Fibroblast of lung (primary cell): Measurements from ENCODE around the gene SH3RF1. TPM values are rescaled to one million over a fixed set of nuclear protein-coding genes. Genes with fewer than 3 reads are reported as not detected.

Experiments used
- DNase-seq, 2 donors: peaks; one replicate each; pipeline versions ENCODE4 v3.0.0 to v3.0.0-alpha.2; 2010; ENCODE audit warnings: low read depth in 2 of 2
- H2AFZ ChIP-seq: 2 replicates; pipeline ENCODE4 v1.5.1; 2012; ENCODE audit warnings: low read length, control low read depth, inconsistent platforms
- H3K27ac ChIP-seq: 2 replicates; pipeline ENCODE4 v1.5.1; 2011; ENCODE audit warnings: low read length, control low read depth; ENCODE audit not compliant: insufficient read depth
- H3K27me3 ChIP-seq: 2 replicates; pipeline ENCODE4 v1.5.1; 2011; ENCODE audit warnings: mild to moderate bottlenecking, low read length; ENCODE audit not compliant: control insufficient read depth, insufficient read depth
- H3K36me3 ChIP-seq: 2 replicates; pipeline ENCODE4 v1.5.1; 2011; ENCODE audit warnings: low read length; ENCODE audit not compliant: control insufficient read depth, insufficient read depth
- H3K4me1 ChIP-seq: 2 replicates; pipeline ENCODE4 v1.5.1; 2011; ENCODE audit warnings: low read length; ENCODE audit not compliant: control insufficient read depth, insufficient read depth; ENCODE audit errors: extremely low read depth
- H3K4me2 ChIP-seq: 2 replicates; pipeline ENCODE4 v1.5.1; 2011; ENCODE audit warnings: low read length, control low read depth; ENCODE audit not compliant: insufficient read depth; ENCODE audit errors: extremely low read depth
- H3K4me3 ChIP-seq, 4 experiments: fragments of 200-600 bp in 1 of 4; sonication (generic) in 1 of 4; replicated peaks in 1 of 4; 2 replicates each; pipeline ENCODE4 v1.5.1; 2011 to 2016; ENCODE audit warnings: low read length in 4 of 4, low read depth in 3 of 4, mild to moderate bottlenecking in 3 of 4, control low read depth in 2 of 4, inconsistent platforms in 1 of 4, mixed read lengths in 1 of 4; ENCODE audit not compliant: insufficient read depth in 1 of 4; ENCODE audit errors: control extremely low read depth in 1 of 4
- H3K79me2 ChIP-seq: 2 replicates; pipeline ENCODE4 v1.5.1; 2012; ENCODE audit warnings: mild to moderate bottlenecking, low read length, inconsistent platforms; ENCODE audit not compliant: control insufficient read depth, insufficient read depth
- H3K9ac ChIP-seq: 2 replicates; pipeline ENCODE4 v1.5.1; 2011; ENCODE audit warnings: mild to moderate bottlenecking, low read length, control low read depth; ENCODE audit not compliant: insufficient read depth
- H3K9me3 ChIP-seq: 2 replicates; pipeline ENCODE4 v1.5.1; 2012; ENCODE audit warnings: low read depth, low read length; ENCODE audit not compliant: control insufficient read depth, insufficient read depth
- H4K20me1 ChIP-seq: 2 replicates; pipeline ENCODE4 v1.5.1; 2011; ENCODE audit warnings: low read length; ENCODE audit not compliant: control insufficient read depth, insufficient read depth; ENCODE audit errors: extremely low read depth
- CTCF ChIP-seq, 2 donors: IDR thresholded peaks in 1 of 2; conservative IDR thresholded peaks in 1 of 2; 1 replicate in 1 of 2; 2 replicates in 1 of 2; pipeline ENCODE4 v1.5.1; 2011 to 2012; ENCODE audit warnings: low read length in 2 of 2, control low read depth in 1 of 2, inconsistent platforms in 1 of 2, low read depth in 1 of 2, mild to moderate bottlenecking in 1 of 2
- EZH2 ChIP-seq: IDR thresholded peaks from 2 replicates; pipeline ENCODE4 v1.5.1; 2012; ENCODE audit warnings: low read length, control low read depth, mild to moderate bottlenecking; ENCODE audit errors: missing control alignments
- polyA plus RNA-seq, 2 donors: library from polyadenylated mRNA; depleted of rRNA in 1 of 2; stranded (reverse) in 1 of 2; unstranded in 1 of 2; fragments of >200 nt; gene quantifications; 2 replicates each; pipeline ENCODE4 v1.2.1, GENCODE V29; 2011 to 2012; ENCODE audit warnings: missing spikeins in 1 of 2
- total RNA-seq: library from RNA; depleted of rRNA; stranded (reverse); fragments of >200 nt; gene quantifications from 2 replicates; pipeline ENCODE4 v1.2.1, GENCODE V29; 2014

The SH3RF1 gene
- total and polyA plus RNA-seq, 2 donors (not counting 1 experiment from before 2014, with no cell fraction given) = 13.0 to 18.8 TPM

DNA sequence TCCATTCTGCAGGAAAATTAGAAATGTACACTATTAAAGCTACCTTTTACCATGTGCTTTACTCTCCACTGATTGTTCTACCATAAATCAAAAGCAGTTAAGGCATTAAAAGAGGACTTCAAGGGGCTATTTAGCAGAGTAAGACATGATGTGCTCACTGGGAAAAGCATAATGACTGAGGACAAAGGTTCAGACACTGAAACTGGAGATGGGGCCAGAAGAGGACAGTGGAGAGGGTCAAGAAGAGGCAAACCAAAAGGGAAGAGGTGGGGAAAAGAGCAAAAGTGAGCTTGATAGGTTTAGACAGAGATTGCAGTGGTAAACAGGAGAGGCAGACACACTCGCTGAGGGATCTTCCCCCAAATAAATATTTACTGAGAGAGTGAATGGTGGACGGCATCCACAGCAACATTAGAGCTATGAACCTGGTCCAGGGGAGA, 23.8 kb downstream of the SH3RF1 start:
- no peak for DNase-seq
- no peaks in the 10 kb centered on the region for H3K36me3 ChIP-seq
- no peak overlapping the region for H3K4me3 ChIP-seq
- H3K9me3 ChIP-seq = no peaks in the 10 kb centered on the region
- no peak overlapping the region for H3K4me2 ChIP-seq
- H2AFZ ChIP-seq = no peak overlapping the region
- H4K20me1 ChIP-seq = no peaks in the 10 kb centered on the region
- TF ChIP-seq CTCF (conservative IDR thresholded peaks at IDR 0.05 in 1 of 2, IDR thresholded peaks at IDR 0.05 in 1 of 2; ENCODE audit: low read depth in 1 of 2, low read length in 2 of 2) (no peak), EZH2 (no peak)
- peaks cover 7% of the 10 kb centered on the region for H3K4me1 ChIP-seq
- H3K79me2 ChIP-seq = peaks cover 91% of the 10 kb centered on the region
- H3K27me3 ChIP-seq = no peaks in the 10 kb centered on the region
- no peak overlapping the region for H3K27ac ChIP-seq
- no peak overlapping the region for H3K9ac ChIP-seq

GRCh38 chr4:169246279-169246678, 24.5 kb downstream of the SH3RF1 start:
- no peaks in the 10 kb centered on the region for H3K9me3 ChIP-seq
- no peak overlapping the region for H2AFZ ChIP-seq
- TF ChIP-seq EZH2 (no peak), CTCF (conservative IDR thresholded peaks at IDR 0.05 in 1 of 2, IDR thresholded peaks at IDR 0.05 in 1 of 2; ENCODE audit: low read depth in 1 of 2, low read length in 2 of 2) (no peak)
- H4K20me1 ChIP-seq = no peaks in the 10 kb centered on the region
- no peak overlapping the region for H3K4me2 ChIP-seq
- H3K4me3 ChIP-seq = no peak overlapping the region
- DNase-seq = no peak
- H3K79me2 ChIP-seq = peaks cover 89% of the 10 kb centered on the region
- H3K36me3 ChIP-seq = no peaks in the 10 kb centered on the region
- H3K27ac ChIP-seq = no peak overlapping the region
- H3K4me1 ChIP-seq = peaks cover 11% of the 10 kb centered on the region
- no peak overlapping the region for H3K9ac ChIP-seq
- H3K27me3 ChIP-seq = no peaks in the 10 kb centered on the region

DNA sequence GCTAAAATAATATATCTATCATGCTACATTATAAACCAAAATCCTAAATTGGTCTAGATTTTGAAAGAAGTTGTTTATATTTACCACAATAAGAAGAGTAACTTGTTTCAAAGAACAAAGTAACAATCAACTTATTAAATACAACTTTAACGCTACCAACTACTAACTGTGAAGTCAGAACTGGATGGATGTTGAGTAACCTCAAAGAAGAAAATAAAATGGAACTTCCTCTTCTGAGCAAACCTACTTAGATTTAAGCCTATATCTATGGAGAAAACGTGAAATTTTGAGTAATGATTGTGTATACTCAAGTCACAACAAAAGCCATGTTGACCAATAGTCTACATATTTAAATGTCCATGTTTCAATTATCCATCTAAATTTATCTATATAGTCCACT, 25.7 kb downstream of the SH3RF1 start:
- no peak overlapping the region for H3K9ac ChIP-seq
- no peak overlapping the region for H3K4me3 ChIP-seq
- no peak for TF ChIP-seq EZH2
- TF ChIP-seq CTCF (conservative IDR thresholded peaks at IDR 0.05 in 1 of 2, IDR thresholded peaks at IDR 0.05 in 1 of 2; ENCODE audit: low read depth in 1 of 2, low read length in 2 of 2) = no peak
- no peak overlapping the region for H3K4me2 ChIP-seq
- no peak overlapping the region for H3K27ac ChIP-seq
- no peaks in the 10 kb centered on the region for H3K27me3 ChIP-seq
- H3K79me2 ChIP-seq = peaks cover 87% of the 10 kb centered on the region
- no peak for DNase-seq
- H4K20me1 ChIP-seq = no peaks in the 10 kb centered on the region
- peaks cover 12% of the 10 kb centered on the region for H3K4me1 ChIP-seq
- no peaks in the 10 kb centered on the region for H3K36me3 ChIP-seq
- H2AFZ ChIP-seq = no peak overlapping the region
- H3K9me3 ChIP-seq = no peaks in the 10 kb centered on the region
